ENCODE results near the gene UBTD2. TPM values are rescaled to one million over a fixed set of nuclear protein-coding genes. Genes with fewer than 3 reads are reported as not detected.

Gene UBTD2
- total and polyA plus RNA-seq, 2 of the 4 experiments (the other 2 are of a cell fraction), result 11.2 to 20.6 TPM

DNA sequence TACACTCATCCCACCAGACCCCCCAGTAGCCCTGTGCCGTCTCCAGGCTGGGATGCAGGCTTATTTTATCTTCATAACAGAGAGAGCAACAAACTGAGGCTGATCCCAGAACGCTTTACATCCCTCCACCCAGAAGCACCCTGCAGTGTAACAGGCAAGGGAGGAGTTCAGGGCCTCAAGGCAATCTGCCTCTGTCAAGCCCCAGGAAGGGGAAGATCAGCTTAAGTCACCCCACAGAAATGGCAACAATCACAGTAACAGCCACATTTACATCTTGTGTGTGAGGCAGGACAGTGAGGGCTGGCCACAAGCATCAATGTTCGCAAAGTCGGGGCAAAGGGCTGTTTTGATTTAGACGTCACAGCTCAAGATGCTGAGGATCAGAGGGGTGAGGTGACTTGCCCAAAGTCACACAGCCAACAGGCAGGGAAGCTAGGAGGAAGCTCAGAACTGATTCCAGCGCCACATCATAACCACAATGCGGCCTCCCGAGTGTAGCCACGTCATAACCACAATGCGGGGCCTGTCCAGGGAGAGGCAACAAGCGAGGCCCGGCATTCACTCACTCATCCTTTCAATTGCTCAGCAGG lies 109.9 kb downstream of the UBTD2 start:
- Histone ChIP-seq H4K20me1 (ENCODE audit: insufficient read depth, low read length) (peaks cover 71% of the 10 kb centered on the region), H3K79me1 (ENCODE audit: low read depth in 1 of 2, low read length in 2 of 2) (peaks cover 45 to 82% of the 10 kb centered on the region in 2 experiments), H3K9me3 (ENCODE audit: control insufficient read depth, insufficient read depth, low read length) (no peaks in the 10 kb centered on the region), H3K27me3 (ENCODE audit: control insufficient read depth, insufficient read depth, low read length) (no peaks in the 10 kb centered on the region), H2BK20ac (ENCODE audit: low read depth, low read length) (no peak overlapping the region), H3K4me3 (ENCODE audit: insufficient read depth, low read depth, low read length) (no peak overlapping the region), H3K4me1 (ENCODE audit: control insufficient read depth, insufficient read depth, low read length) (no peaks in the 10 kb centered on the region; the same call in 1 of the 2 replicates), H2AK9ac (replicated peaks; ENCODE audit: low read depth, low read length, poor library complexity) (peak overlapping the region; percentile 73), H4K5ac (ENCODE audit: low read depth, low read length) (no peak overlapping the region), H3K14ac (replicated peaks; ENCODE audit: low read depth, low read length) (peak overlapping the region; percentile 45; the same call in 1 of the 2 replicates), H3K9me1 (ENCODE audit: insufficient read depth, low read length) (peaks cover 38% of the 10 kb centered on the region), H3K23ac (ENCODE audit: low read depth, low read length) (peak overlapping the region; percentile 54; the same call in 1 of the 2 replicates), H3K56ac (ENCODE audit: extremely low read depth, insufficient read depth, low read length) (no peak overlapping the region), H2BK120ac (ENCODE audit: low read depth, low read length) (no peak overlapping the region), H4K8ac (ENCODE audit: low read depth in 2 of 2, low read length in 2 of 2) (0 out of 4 replicates have a peak overlapping the region, but pooled peaks of 1 of the 2 experiments have one; percentile 50), H3K9ac (ENCODE audit: low read depth, low read length) (no peak overlapping the region), H3K27ac (ENCODE audit: insufficient read depth, low read length) (no peak overlapping the region), H4K91ac (ENCODE audit: insufficient read depth, low read depth, low read length) (no peak overlapping the region), H2AK5ac (ENCODE audit: low read depth, low read length) (peak overlapping the region; percentile 75; the same call in 1 of the 2 replicates), H3K4me2 (ENCODE audit: low read depth, low read length) (no peak overlapping the region), H2BK5ac (ENCODE audit: low read depth, low read length, poor library complexity, severe bottlenecking) (no peak overlapping the region), H3K4ac (ENCODE audit: low read depth, low read length) (no peak overlapping the region; the same call in 1 of the 2 replicates), H3K18ac (ENCODE audit: low read depth, low read length) (no peak overlapping the region), H3K36me3 (ENCODE audit: control insufficient read depth, insufficient read depth, low read length) (peaks cover 6% of the 10 kb centered on the region; the same call in 1 of the 2 replicates), H2AFZ (replicated peaks; ENCODE audit: low read length, poor library complexity) (peak overlapping the region; percentile 52), H2BK15ac (ENCODE audit: low read depth, low read length) (no peak overlapping the region)
- peak; percentile 24; the same call in 1 of the 2 replicates for ATAC-seq (ENCODE audit: low read depth)
- DNase-seq, result peak; percentile 65
- TF ChIP-seq RAD21 (IDR thresholded peaks at IDR 0.05; ENCODE audit: low read length), result no peak
- TF ChIP-seq SMC3 (IDR thresholded peaks at IDR 0.05; ENCODE audit: low read depth, low read length), result no peak
- TF ChIP-seq CEBPB (IDR thresholded peaks at IDR 0.05; ENCODE audit: low read depth, low read length), result no peak
- no peak for TF ChIP-seq FOS (IDR thresholded peaks at IDR 0.05; ENCODE audit: low read depth, low read length)
- no peak for TF ChIP-seq RCOR1 (IDR thresholded peaks at IDR 0.05; ENCODE audit: insufficient replicate concordance, low read length)
- TF ChIP-seq CHD1 (IDR thresholded peaks at IDR 0.05; ENCODE audit: low read depth, low read length), result no peak
- TF ChIP-seq RFX5 (IDR thresholded peaks at IDR 0.05; ENCODE audit: low read depth, low read length), result no peak
- TF ChIP-seq, protein P1, sequence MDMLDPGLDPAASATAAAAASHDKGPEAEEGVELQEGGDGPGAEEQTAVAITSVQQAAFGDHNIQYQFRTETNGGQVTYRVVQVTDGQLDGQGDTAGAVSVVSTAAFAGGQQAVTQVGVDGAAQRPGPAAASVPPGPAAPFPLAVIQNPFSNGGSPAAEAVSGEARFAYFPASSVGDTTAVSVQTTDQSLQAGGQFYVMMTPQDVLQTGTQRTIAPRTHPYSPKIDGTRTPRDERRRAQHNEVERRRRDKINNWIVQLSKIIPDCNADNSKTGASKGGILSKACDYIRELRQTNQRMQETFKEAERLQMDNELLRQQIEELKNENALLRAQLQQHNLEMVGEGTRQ (IDR thresholded peaks at IDR 0.05; ENCODE audit: low read depth, low read length), result no peak
- TF ChIP-seq MAFK (IDR thresholded peaks at IDR 0.05; ENCODE audit: low read depth, low read length), result no peak
- TF ChIP-seq MAZ (IDR thresholded peaks at IDR 0.05; ENCODE audit: borderline replicate concordance, low read depth, low read length), result no peak
- TF ChIP-seq POLR2A (IDR thresholded peaks at IDR 0.05; ENCODE audit: low read depth, low read length), result no peak
- TF ChIP-seq NFE2L2 (IDR thresholded peaks at IDR 0.05; ENCODE audit: low read depth, low read length), result no peak
- no peak for TF ChIP-seq BHLHE40 (IDR thresholded peaks at IDR 0.05; ENCODE audit: low read depth, low read length)
- TF ChIP-seq, protein P2, sequence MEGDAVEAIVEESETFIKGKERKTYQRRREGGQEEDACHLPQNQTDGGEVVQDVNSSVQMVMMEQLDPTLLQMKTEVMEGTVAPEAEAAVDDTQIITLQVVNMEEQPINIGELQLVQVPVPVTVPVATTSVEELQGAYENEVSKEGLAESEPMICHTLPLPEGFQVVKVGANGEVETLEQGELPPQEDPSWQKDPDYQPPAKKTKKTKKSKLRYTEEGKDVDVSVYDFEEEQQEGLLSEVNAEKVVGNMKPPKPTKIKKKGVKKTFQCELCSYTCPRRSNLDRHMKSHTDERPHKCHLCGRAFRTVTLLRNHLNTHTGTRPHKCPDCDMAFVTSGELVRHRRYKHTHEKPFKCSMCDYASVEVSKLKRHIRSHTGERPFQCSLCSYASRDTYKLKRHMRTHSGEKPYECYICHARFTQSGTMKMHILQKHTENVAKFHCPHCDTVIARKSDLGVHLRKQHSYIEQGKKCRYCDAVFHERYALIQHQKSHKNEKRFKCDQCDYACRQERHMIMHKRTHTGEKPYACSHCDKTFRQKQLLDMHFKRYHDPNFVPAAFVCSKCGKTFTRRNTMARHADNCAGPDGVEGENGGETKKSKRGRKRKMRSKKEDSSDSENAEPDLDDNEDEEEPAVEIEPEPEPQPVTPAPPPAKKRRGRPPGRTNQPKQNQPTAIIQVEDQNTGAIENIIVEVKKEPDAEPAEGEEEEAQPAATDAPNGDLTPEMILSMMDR (conservative IDR thresholded peaks at IDR 0.05; ENCODE audit: low read depth, low read length), result no peak
- TF ChIP-seq, protein P3, sequence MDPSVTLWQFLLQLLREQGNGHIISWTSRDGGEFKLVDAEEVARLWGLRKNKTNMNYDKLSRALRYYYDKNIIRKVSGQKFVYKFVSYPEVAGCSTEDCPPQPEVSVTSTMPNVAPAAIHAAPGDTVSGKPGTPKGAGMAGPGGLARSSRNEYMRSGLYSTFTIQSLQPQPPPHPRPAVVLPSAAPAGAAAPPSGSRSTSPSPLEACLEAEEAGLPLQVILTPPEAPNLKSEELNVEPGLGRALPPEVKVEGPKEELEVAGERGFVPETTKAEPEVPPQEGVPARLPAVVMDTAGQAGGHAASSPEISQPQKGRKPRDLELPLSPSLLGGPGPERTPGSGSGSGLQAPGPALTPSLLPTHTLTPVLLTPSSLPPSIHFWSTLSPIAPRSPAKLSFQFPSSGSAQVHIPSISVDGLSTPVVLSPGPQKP (IDR thresholded peaks at IDR 0.05; ENCODE audit: borderline replicate concordance, low read depth, low read length), result no peak
- no TSS peak for BruUV-seq (replicated peaks)
- in situ Hi-C loops (cut with MboI; ENCODE audit: low sequenced_read_pairs) (no loop called here), intact Hi-C loops (cut with micrococcal nuclease) (no loop called here), dilution Hi-C loops (cut with HindIII; ENCODE audit: low sequenced_read_pairs, unreplicated experiment) (no loop called here)
- WGBS, 2 experiments (ENCODE audit: extremely low coverage in 2 of 2, insufficient read length in 1 of 2), result 67% methylated on average over 3 of the region's 12 CpGs; no CpG with 5 or more reads in 1 of the 2 experiments
- ChIA-PET CTCF (interaction anchor here (1.9 kb wide), 1 partner anchor 12 kb away, joined by 5 read pairs; no protein-coding TSS in a partner anchor), POLR2A (ENCODE audit: unreplicated experiment) (interaction anchor here (0.6 to 0.7 kb wide), 3 partner anchors 8 to 13 kb away, joined by 3 to 5 read pairs (median 3); no protein-coding TSS in a partner anchor)
